H1 (cell line): ENCODE measurements around the gene HOGA1. TPM values are rescaled to one million over a fixed set of nuclear protein-coding genes. Genes with fewer than 3 reads are reported as not detected.
A peak's percentile ranks its signal among the peaks of the same experiment; 100 is the strongest.

Source experiments
- CTCF ChIA-PET: fragments of 300-600 bp; sonication (Branson Sonifier 250); formaldehyde crosslinking; loops from one replicate; lab custom pipeline; 2021; ENCODE audit not compliant: partially characterized antibody; lab: Charles Lee
- POLR2A ChIA-PET: fragments of 300-600 bp; sonication (Branson Sonifier 250); formaldehyde crosslinking; loops from one replicate; lab custom pipeline; 2021; ENCODE audit warnings: inconsistent platforms; ENCODE audit not compliant: partially characterized antibody; lab: Charles Lee
- DNase-seq, 2 experiments: peaks; one replicate each; pipeline versions ENCODE4 v3.0.0 to v3.0.0-alpha.2; 2010 to 2022; ENCODE audit warnings: low spot score in 2 of 2, low read depth in 1 of 2, mixed read lengths in 1 of 2
- FAIRE-seq: peaks from 2 replicates; lab custom pipeline; 2011; peaks lifted over from hg19 to GRCh38; lab: Jason Lieb, UNC
- H2AFZ ChIP-seq: 2 replicates; pipeline ENCODE4 v1.8.1; 2012; ENCODE audit warnings: low read length, inconsistent platforms
- H2AK5ac ChIP-seq: 2 replicates; pipeline ENCODE4 v1.6.1; 2013; ENCODE audit warnings: low read depth, low read length
- H2BK120ac ChIP-seq: replicated peaks from 2 replicates; pipeline ENCODE3; 2013; ENCODE audit warnings: low read depth, low read length, inconsistent platforms
- H2BK12ac ChIP-seq: 2 replicates; pipeline ENCODE4 v1.6.1; 2013; ENCODE audit warnings: low read depth, low read length
- H2BK15ac ChIP-seq: 2 replicates; pipeline ENCODE4 v1.6.1; 2013; ENCODE audit warnings: low read length
- H2BK20ac ChIP-seq: 2 replicates; pipeline ENCODE4 v1.6.1; 2013; ENCODE audit warnings: low read length
- H2BK5ac ChIP-seq: 2 replicates; pipeline ENCODE4 v1.6.1; 2013; ENCODE audit warnings: low read depth, low read length
- H3K14ac ChIP-seq: 2 replicates; pipeline ENCODE4 v1.6.1; 2013; ENCODE audit warnings: inconsistent platforms; ENCODE audit not compliant: insufficient read length
- H3K18ac ChIP-seq: 2 replicates; pipeline ENCODE4 v1.6.1; 2013; ENCODE audit warnings: low read length; ENCODE audit errors: extremely low read depth
- H3K23ac ChIP-seq: 2 replicates; pipeline ENCODE4 v1.6.1; 2013; ENCODE audit warnings: inconsistent platforms; ENCODE audit not compliant: insufficient read length
- H3K23me2 ChIP-seq: 2 replicates; pipeline ENCODE4 v1.6.1; 2013; ENCODE audit warnings: low read depth, low read length
- H3K27ac ChIP-seq: 2 replicates; pipeline ENCODE4 v1.6.1; 2011; ENCODE audit warnings: low read depth, low read length, inconsistent platforms
- H3K27me3 ChIP-seq, 4 experiments: replicated peaks in 1 of 4; 1 replicate in 1 of 4; 2 replicates in 3 of 4; pipeline versions ENCODE4 v1.6.1 to v1.8.1; 2011 to 2013; ENCODE audit warnings: low read length in 3 of 4, mild to moderate bottlenecking in 3 of 4, inconsistent platforms in 2 of 4, mixed read lengths in 2 of 4, moderate library complexity in 1 of 4; ENCODE audit not compliant: control insufficient read depth in 3 of 4, insufficient read depth in 3 of 4; ENCODE audit errors: extremely low read depth in 1 of 4
- H3K36me3 ChIP-seq, 4 experiments: 2 replicates each; pipeline versions ENCODE4 v1.6.1 to v1.8.1; 2011 to 2013; ENCODE audit warnings: mild to moderate bottlenecking in 4 of 4, low read length in 3 of 4, moderate library complexity in 2 of 4, control low read depth in 1 of 4, inconsistent platforms in 1 of 4; ENCODE audit not compliant: insufficient read depth in 4 of 4, control insufficient read depth in 2 of 4
- H3K4ac ChIP-seq: replicated peaks from 2 replicates; pipeline ENCODE3; 2013; ENCODE audit warnings: low read length, low read depth, mixed read lengths, inconsistent platforms; ENCODE audit not compliant: insufficient read length
- H3K4me1 ChIP-seq, 4 experiments: replicated peaks in 1 of 4; 1 replicate in 1 of 4; 2 replicates in 3 of 4; pipeline versions ENCODE4 v1.6.1 to v1.8.1; 2011 to 2013; ENCODE audit warnings: low read length in 3 of 4, inconsistent platforms in 2 of 4, mixed read lengths in 1 of 4; ENCODE audit not compliant: insufficient read depth in 4 of 4, control insufficient read depth in 3 of 4
- H3K4me2 ChIP-seq, 2 experiments: 2 replicates each; pipeline versions ENCODE4 v1.6.1 to v1.8.1; 2011 to 2013; ENCODE audit warnings: low read depth in 2 of 2, low read length in 2 of 2, control low read depth in 1 of 2, inconsistent platforms in 1 of 2, mild to moderate bottlenecking in 1 of 2; ENCODE audit not compliant: insufficient read depth in 1 of 2
- H3K4me3 ChIP-seq, 4 experiments: fragments of 200-600, 300-600 bp in 1 of 4; sonication (generic), shearing (Covaris generic), sonication (Bioruptor Twin) in 1 of 4; 2 replicates each; pipeline versions ENCODE4 v1.5.1 to v1.8.1; 2011 to 2016; ENCODE audit warnings: low read length in 4 of 4, low read depth in 3 of 4, control low read depth in 2 of 4, inconsistent platforms in 2 of 4, mild to moderate bottlenecking in 2 of 4, mixed read lengths in 1 of 4, moderate library complexity in 1 of 4; ENCODE audit not compliant: insufficient read depth in 2 of 4; ENCODE audit errors: extremely low read depth in 1 of 4
- H3K56ac ChIP-seq: replicated peaks from 2 replicates; pipeline ENCODE3; 2013; ENCODE audit warnings: low read depth, mild to moderate bottlenecking, mixed read lengths, low read length, inconsistent platforms; ENCODE audit not compliant: insufficient read length
- H3K79me1 ChIP-seq: 2 replicates; pipeline ENCODE4 v1.6.1; 2013; ENCODE audit warnings: low read depth, low read length, control low read depth
- H3K79me2 ChIP-seq, 2 experiments: 2 replicates each; pipeline versions ENCODE4 v1.6.1 to v1.8.1; 2012 to 2013; ENCODE audit warnings: low read length in 2 of 2, mild to moderate bottlenecking in 2 of 2, inconsistent platforms in 1 of 2; ENCODE audit not compliant: insufficient read depth in 2 of 2, control insufficient read depth in 1 of 2
- H3K9ac ChIP-seq, 4 experiments: replicated peaks in 1 of 4; 1 replicate in 1 of 4; 2 replicates in 3 of 4; pipeline versions ENCODE4 v1.6.1 to v1.8.1; 2011 to 2013; ENCODE audit warnings: low read depth in 3 of 4, low read length in 3 of 4, control low read depth in 2 of 4, mild to moderate bottlenecking in 2 of 4, moderate library complexity in 2 of 4, inconsistent platforms in 1 of 4; ENCODE audit errors: extremely low read depth in 1 of 4
- H3K9me3 ChIP-seq, 2 experiments: 2 replicates each; pipeline versions ENCODE4 v1.6.1 to v1.8.1; 2012 to 2013; ENCODE audit warnings: mild to moderate bottlenecking in 2 of 2, moderate library complexity in 2 of 2, control low read depth in 1 of 2, inconsistent platforms in 1 of 2, low read depth in 1 of 2, low read length in 1 of 2, mixed read lengths in 1 of 2; ENCODE audit not compliant: insufficient read depth in 2 of 2
- H4K20me1 ChIP-seq, 2 experiments: replicated peaks in 1 of 2; 2 replicates each; pipeline versions ENCODE3 to v1.8.1; 2011 to 2013; ENCODE audit warnings: inconsistent platforms in 2 of 2, low read length in 2 of 2, mild to moderate bottlenecking in 1 of 2; ENCODE audit not compliant: insufficient read depth in 2 of 2, control insufficient read depth in 1 of 2
- H4K5ac ChIP-seq: 2 replicates; pipeline ENCODE4 v1.6.1; 2013; ENCODE audit warnings: low read length, low read depth, mixed read lengths, inconsistent platforms; ENCODE audit not compliant: insufficient read length
- H4K8ac ChIP-seq: 2 replicates; pipeline ENCODE4 v1.8.0; 2013; ENCODE audit warnings: mild to moderate bottlenecking, moderate library complexity, low read length, inconsistent platforms; ENCODE audit not compliant: insufficient read depth; ENCODE audit errors: extremely low read depth
- H4K91ac ChIP-seq: replicated peaks from 2 replicates; pipeline ENCODE3; 2013; ENCODE audit warnings: low read length, mixed read lengths, inconsistent platforms; ENCODE audit not compliant: insufficient read length
- BACH1 ChIP-seq: IDR thresholded peaks from 2 replicates; pipeline ENCODE4 v1.6.1; 2012; ENCODE audit warnings: low read length, improper control_type of control experiment
- GTF2F1 ChIP-seq: IDR thresholded peaks from 2 replicates; pipeline ENCODE4 v1.6.1; 2012; ENCODE audit warnings: low read depth, low read length, improper control_type of control experiment, borderline replicate concordance
- POU5F1 ChIP-seq: IDR thresholded peaks from 2 replicates; pipeline ENCODE4 v1.6.1; 2011; ENCODE audit warnings: low read depth, mild to moderate bottlenecking, low read length, moderate library complexity
- TCF12 ChIP-seq: IDR thresholded peaks from 2 replicates; pipeline ENCODE4 v1.6.1; 2011; ENCODE audit warnings: low read depth, mild to moderate bottlenecking, low read length
- WGBS, 2 experiments: shearing (Covaris generic) in 1 of 2; methylation state at CpG; one replicate each; pipeline versions ENCODE4 v1.1.6 to v1.1.7; 2013 to 2015; ENCODE audit warnings: low lambda C conversion rate in 2 of 2, mixed read lengths in 2 of 2, inconsistent platforms in 1 of 2, low coverage in 1 of 2, missing lambda C conversion rate in 1 of 2; ENCODE audit not compliant: insufficient replicate concordance in 2 of 2, insufficient coverage in 1 of 2, insufficient read length in 1 of 2; ENCODE audit errors: extremely low coverage in 1 of 2, missing lambda C conversion rate in 1 of 2; 5-methylcytosine and 5-hydroxymethylcytosine counted together
- polyA plus RNA-seq, 7 experiments: library from polyadenylated mRNA; depleted of rRNA in 3 of 7; stranded (reverse) in 5 of 7; unstranded in 2 of 7; fragments of >200 nt in 5 of 7; fragments of 200-250 nt in 2 of 7; gene quantifications; 1 replicate in 5 of 7; 2 replicates in 1 of 7; 4 replicates in 1 of 7; pipeline versions ENCODE4 v1.2.1 to v1.2.3, GENCODE V29; 2011 to 2013; ENCODE audit warnings: missing spikeins in 2 of 7, mixed read lengths in 2 of 7
- total RNA-seq: library from RNA; stranded (reverse); fragmentation: NEBNext Ultra II Directional; extraction: Animal tissue kit (Norgen Biotek cat#: 25700); gene quantifications from 2 replicates; pipeline ENCODE4 v1.2.1, GENCODE V29; 2021

Gene HOGA1
- total and polyA plus RNA-seq, 2 of the 8 experiments (the other 6 are each of a cell fraction or from before 2014, with no cell fraction given) = 0.28 to 1.00 TPM

GRCh38 chr10:97551271-97551670 lies 32.9 kb upstream of the HOGA1 start:
- H3K27ac ChIP-seq = no peak overlapping the region
- DNase-seq (no peak), FAIRE-seq (no peak)
- ChIA-PET CTCF (interaction anchor here (0.6 to 15.4 kb wide), 14 partner anchors 15 to 90 kb away, joined by 3 to 388 read pairs (median 10); partner anchors contain the start of genes ANKRD2 and UBTD1), POLR2A (interaction anchor here (0.9 to 2.3 kb wide), 5 partner anchors 9 to 122 kb away, joined by 3 to 8 read pairs (median 3); partner anchors contain the start of gene UBTD1)
- no peaks in the 10 kb centered on the region for H4K20me1 ChIP-seq
- H4K5ac ChIP-seq = no peak overlapping the region
- H3K18ac ChIP-seq = no peak overlapping the region
- no peak overlapping the region for H4K8ac ChIP-seq
- TF ChIP-seq BACH1 = no peak
- TF ChIP-seq POU5F1 = no peak
- no peak for TF ChIP-seq GTF2F1
- no peak for TF ChIP-seq TCF12
- TF ChIP-seq, all 59 proteins: peak for 0
- H3K4me3 ChIP-seq = no peak overlapping the region
- H3K4me1 ChIP-seq = peaks cover 15 to 29% (median 22%) of the 10 kb centered on the region in 4 experiments
- H3K14ac ChIP-seq = no peak overlapping the region
- H3K27me3 ChIP-seq = no peaks in the 10 kb centered on the region
- no peak overlapping the region for H2AFZ ChIP-seq
- H3K9ac ChIP-seq = no peak overlapping the region
- H3K9me3 ChIP-seq = 0 out of 4 replicates have a peak, but pooled peaks cover 0 to 3% of the 10 kb centered on the region in 2 experiments
- no peak overlapping the region; the same call in 1 of the 2 replicates for H2BK12ac ChIP-seq
- no peak overlapping the region for H2BK15ac ChIP-seq
- H2BK120ac ChIP-seq = no peak overlapping the region
- H3K4ac ChIP-seq = no peak overlapping the region
- H2BK20ac ChIP-seq = no peak overlapping the region; the same call in 1 of the 2 replicates
- peaks cover 0 to 5% of the 10 kb centered on the region in 2 experiments; a peak in 1 of 4 replicates for H3K79me2 ChIP-seq
- H3K23me2 ChIP-seq = no peaks in the 10 kb centered on the region
- H2BK5ac ChIP-seq = peak overlapping the region; percentile 69
- H4K91ac ChIP-seq = no peak overlapping the region
- H3K4me2 ChIP-seq = no peak overlapping the region
- H3K79me1 ChIP-seq = peaks cover 3% of the 10 kb centered on the region
- H2AK5ac ChIP-seq = peak overlapping the region; percentile 28; the same call in 1 of the 2 replicates
- H3K56ac ChIP-seq = no peak overlapping the region
- WGBS, 2 experiments = 82% methylated on average over 6 of the region's 6 CpGs; no CpG with 5 or more reads in 1 of the 2 experiments
- no peaks in the 10 kb centered on the region for H3K36me3 ChIP-seq
- H3K23ac ChIP-seq = no peak overlapping the region
